MM.1S (cell line): Measurements from ENCODE around the gene MCOLN1.

Source experiments
- DNase-seq: peaks from one replicate; pipeline ENCODE4 v3.0.0-alpha.2; 2015
- H2AFZ ChIP-seq: fragments of 300-600 bp; sonication (generic); 2 replicates; pipeline ENCODE4 v1.6.0; 2016; ENCODE audit warnings: antibody characterized with exemption, low read length
- H3F3A ChIP-seq: fragments of 300-600 bp; sonication (generic); 2 replicates; pipeline ENCODE4 v1.6.1; 2016; ENCODE audit warnings: mild to moderate bottlenecking, antibody characterized with exemption, low read length, moderate library complexity, mixed read lengths; ENCODE audit not compliant: insufficient read depth
- H3K27ac ChIP-seq: fragments of 300-600 bp; sonication (generic); 2 replicates; pipeline ENCODE4 v1.5.1; 2016; ENCODE audit warnings: mild to moderate bottlenecking, low read length
- H3K27me3 ChIP-seq: fragments of 300-600 bp; sonication (generic); replicated peaks from 2 replicates; pipeline ENCODE4 v1.6.0; 2016; ENCODE audit warnings: low read length; ENCODE audit not compliant: insufficient read depth
- H3K36me3 ChIP-seq: fragments of 300-600 bp; sonication (generic); replicated peaks from 2 replicates; pipeline ENCODE4 v1.6.1; 2016; ENCODE audit warnings: mild to moderate bottlenecking, low read length, mixed read lengths; ENCODE audit not compliant: insufficient read depth
- H3K4me1 ChIP-seq: fragments of 300-600 bp; sonication (generic); 2 replicates; pipeline ENCODE4 v1.6.1; 2016; ENCODE audit warnings: low read length, mixed read lengths
- H3K4me2 ChIP-seq: fragments of 300-600 bp; sonication (generic); 2 replicates; pipeline ENCODE4 v1.6.0; 2016; ENCODE audit warnings: low read depth, low read length
- H3K4me3 ChIP-seq: fragments of 300-600 bp; sonication (generic); 2 replicates; pipeline ENCODE4 v1.5.1; 2016; ENCODE audit warnings: low read length, mixed read lengths
- H3K79me2 ChIP-seq: fragments of 300-600 bp; sonication (generic); 2 replicates; pipeline ENCODE4 v1.6.1; 2016; ENCODE audit warnings: mixed run types, low read length, mixed read lengths
- H3K9ac ChIP-seq: fragments of 300-600 bp; sonication (generic); 2 replicates; pipeline ENCODE4 v1.6.1; 2016; ENCODE audit warnings: low read length, mixed read lengths
- H3K9me2 ChIP-seq: fragments of 300-600 bp; sonication (generic); replicated peaks from 2 replicates; pipeline ENCODE4 v1.6.1; 2016; ENCODE audit warnings: mild to moderate bottlenecking, low read length, mixed read lengths; ENCODE audit not compliant: insufficient read depth
- H3K9me3 ChIP-seq: fragments of 300-600 bp; sonication (generic); replicated peaks from 2 replicates; pipeline ENCODE4 v1.6.1; 2016; ENCODE audit warnings: mild to moderate bottlenecking, low read length, mixed read lengths; ENCODE audit not compliant: insufficient read depth
- H4K20me1 ChIP-seq: fragments of 300-600 bp; sonication (generic); 2 replicates; pipeline ENCODE4 v1.6.1; 2016; ENCODE audit warnings: mild to moderate bottlenecking, low read length, moderate library complexity, mixed read lengths; ENCODE audit not compliant: insufficient read depth
- CTCF ChIP-seq: fragments of 300-600 bp; sonication (generic); IDR thresholded peaks from 2 replicates; pipeline ENCODE4 v1.5.1; 2016; ENCODE audit warnings: antibody characterized with exemption, low read length, mixed read lengths
- EZH2 ChIP-seq: fragments of 300-600 bp; sonication (generic); optimal IDR thresholded peaks from 2 replicates; pipeline ENCODE3; 2017; ENCODE audit warnings: low read depth, mild to moderate bottlenecking, antibody characterized with exemption, low read length, mixed read lengths
- EZH2phosphoT487 ChIP-seq: fragments of 300-600 bp; sonication (generic); IDR thresholded peaks from 2 replicates; pipeline ENCODE4 v1.6.1; 2018; ENCODE audit warnings: antibody characterized with exemption, low read length

Gene MCOLN1

GRCh38 chr19:7500811-7501450 is 21.5 kb upstream of the MCOLN1 start:
- Histone ChIP-seq H3K9me2 (no peaks in the 10 kb centered on the region), H3K79me2 (no peaks in the 10 kb centered on the region), H2AFZ (no peak overlapping the region), H3K4me2 (no peak overlapping the region), H3K36me3 (no peaks in the 10 kb centered on the region), H4K20me1 (no peaks in the 10 kb centered on the region), H3K9ac (no peak overlapping the region), H3K9me3 (no peaks in the 10 kb centered on the region), H3K4me3 (no peak overlapping the region), H3F3A (no peaks in the 10 kb centered on the region), H3K27ac (no peak overlapping the region), H3K27me3 (peaks cover 63% of the 10 kb centered on the region), H3K4me1 (no peaks in the 10 kb centered on the region)
- no peak for DNase-seq
- TF ChIP-seq EZH2phosphoT487 (no peak), EZH2 (no peak), CTCF (no peak)

GRCh38 chr19:7502552-7502951 is 19.9 kb upstream of the MCOLN1 start:
- H3K27ac ChIP-seq: no peak overlapping the region
- H3K4me3 ChIP-seq: no peak overlapping the region
- TF ChIP-seq EZH2 (no peak), CTCF (no peak), EZH2phosphoT487 (no peak)
- H3F3A ChIP-seq: no peaks in the 10 kb centered on the region; the same call in 1 of the 2 replicates
- no peaks in the 10 kb centered on the region for H3K79me2 ChIP-seq
- no peaks in the 10 kb centered on the region for H3K9me2 ChIP-seq
- no peaks in the 10 kb centered on the region for H3K36me3 ChIP-seq
- H3K9ac ChIP-seq: no peak overlapping the region
- no peak overlapping the region for H3K4me2 ChIP-seq
- no peaks in the 10 kb centered on the region for H3K4me1 ChIP-seq
- peaks cover 47% of the 10 kb centered on the region for H3K27me3 ChIP-seq
- no peak for DNase-seq
- H3K9me3 ChIP-seq: no peaks in the 10 kb centered on the region
- no peak overlapping the region for H2AFZ ChIP-seq
- no peaks in the 10 kb centered on the region for H4K20me1 ChIP-seq

- Histone ChIP-seq H3K4me2 (no peak overlapping the region), H3K9me2 (no peaks in the 10 kb centered on the region), H2AFZ (no peak overlapping the region), H3K4me3 (no peak overlapping the region), H3K4me1 (no peaks in the 10 kb centered on the region), H3K79me2 (no peaks in the 10 kb centered on the region), H3K9ac (no peak overlapping the region), H3K36me3 (no peaks in the 10 kb centered on the region), H3K9me3 (no peaks in the 10 kb centered on the region), H3K27ac (no peak overlapping the region), H3F3A (no peaks in the 10 kb centered on the region; the same call in 1 of the 2 replicates), H4K20me1 (no peaks in the 10 kb centered on the region), H3K27me3 (peaks cover 36% of the 10 kb centered on the region)
- no peak for TF ChIP-seq EZH2
- TF ChIP-seq CTCF: no peak
- TF ChIP-seq EZH2phosphoT487: no peak
- no peak for DNase-seq
Observed at GRCh38 chr19:7504684-7505083, 17.7 kb upstream of the MCOLN1 start.
